ENCODE measurements around the gene MB. TPM values are rescaled to one million over a fixed set of nuclear protein-coding genes. Genes with fewer than 3 reads are reported as not detected.

The MB gene
- total RNA-seq, 1 donor from 2014 or later = not detected

GRCh38 chr22:35559354-35560005 lies 57.6 kb downstream of the MB start:
- DNase-seq (ENCODE audit: low read depth) = no peak
- TF ChIP-seq CTCF (conservative IDR thresholded peaks at IDR 0.05; ENCODE audit: low read depth, low read length) = no peak
- no peak overlapping the region for H3K4me3 ChIP-seq (ENCODE audit: low read depth, low read length)

GRCh38 chr22:35558719-35559118 lies 58.4 kb downstream of the MB start:
- H3K4me3 ChIP-seq (ENCODE audit: low read depth, low read length) = no peak overlapping the region
- no peak for DNase-seq (ENCODE audit: low read depth)
- TF ChIP-seq CTCF (conservative IDR thresholded peaks at IDR 0.05; ENCODE audit: low read depth, low read length) = no peak

- DNase-seq (ENCODE audit: low read depth) = no peak
- no peak overlapping the region for H3K4me3 ChIP-seq (ENCODE audit: low read depth, low read length)
- no peak for TF ChIP-seq CTCF (conservative IDR thresholded peaks at IDR 0.05; ENCODE audit: low read depth, low read length)
Observed at GRCh38 chr22:35558031-35558430, 59.1 kb downstream of the MB start.

Other genes with a start within 250 kb of the MB start
- gene HMOX1, start 236.2 kb downstream of the MB start, total RNA-seq = 10.5 and 21.8 TPM in 2 replicates
- 87.6 and 157 TPM in 2 replicates for gene MCM5, start 217.2 kb downstream of the MB start, total RNA-seq
- gene RASD2, start 76.5 kb downstream of the MB start, total RNA-seq = 0.07 and 0.12 TPM in 2 replicates
- gene APOL6, start 31.1 kb upstream of the MB start, total RNA-seq = 5.4 and 6.5 TPM in 2 replicates
- gene APOL5, start 100.5 kb upstream of the MB start, total RNA-seq = not detected in 2 replicates